ENCODE data around the gene GSN. TPM values are rescaled to one million over a fixed set of nuclear protein-coding genes. Genes with fewer than 3 reads are reported as not detected.
A peak's percentile ranks its signal among the peaks of the same experiment; 100 is the strongest.

Gene GSN
- total RNA-seq, 1 donor = 253 TPM

DNA sequence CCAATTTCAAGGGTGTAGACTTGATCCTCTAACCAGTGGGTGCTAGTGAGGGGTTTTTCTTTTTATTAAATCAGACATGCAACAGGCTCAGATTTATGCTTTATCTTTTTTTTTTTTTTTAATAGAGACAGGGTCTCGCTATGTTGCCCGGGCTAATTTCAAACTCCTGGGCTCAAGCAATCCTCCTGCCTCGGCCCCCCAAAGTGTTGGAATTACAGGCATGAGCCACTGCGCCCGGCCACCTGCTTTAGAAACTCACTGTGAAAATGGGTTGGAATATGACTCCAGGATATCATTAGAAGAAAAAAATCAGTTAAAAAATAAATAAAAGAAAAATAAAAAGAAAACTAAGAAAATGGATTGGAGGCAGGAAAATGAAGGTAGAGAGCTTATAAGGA, 51.4 kb downstream of the GSN start:
- DNase-seq (ENCODE audit: low read depth) = no peak
- TF ChIP-seq, protein P1, sequence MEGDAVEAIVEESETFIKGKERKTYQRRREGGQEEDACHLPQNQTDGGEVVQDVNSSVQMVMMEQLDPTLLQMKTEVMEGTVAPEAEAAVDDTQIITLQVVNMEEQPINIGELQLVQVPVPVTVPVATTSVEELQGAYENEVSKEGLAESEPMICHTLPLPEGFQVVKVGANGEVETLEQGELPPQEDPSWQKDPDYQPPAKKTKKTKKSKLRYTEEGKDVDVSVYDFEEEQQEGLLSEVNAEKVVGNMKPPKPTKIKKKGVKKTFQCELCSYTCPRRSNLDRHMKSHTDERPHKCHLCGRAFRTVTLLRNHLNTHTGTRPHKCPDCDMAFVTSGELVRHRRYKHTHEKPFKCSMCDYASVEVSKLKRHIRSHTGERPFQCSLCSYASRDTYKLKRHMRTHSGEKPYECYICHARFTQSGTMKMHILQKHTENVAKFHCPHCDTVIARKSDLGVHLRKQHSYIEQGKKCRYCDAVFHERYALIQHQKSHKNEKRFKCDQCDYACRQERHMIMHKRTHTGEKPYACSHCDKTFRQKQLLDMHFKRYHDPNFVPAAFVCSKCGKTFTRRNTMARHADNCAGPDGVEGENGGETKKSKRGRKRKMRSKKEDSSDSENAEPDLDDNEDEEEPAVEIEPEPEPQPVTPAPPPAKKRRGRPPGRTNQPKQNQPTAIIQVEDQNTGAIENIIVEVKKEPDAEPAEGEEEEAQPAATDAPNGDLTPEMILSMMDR (IDR thresholded peaks at IDR 0.05; ENCODE audit: insufficient read depth, low read length) = no peak
- H3K4me3 ChIP-seq (ENCODE audit: low read depth, low read length) = no peak overlapping the region

DNA sequence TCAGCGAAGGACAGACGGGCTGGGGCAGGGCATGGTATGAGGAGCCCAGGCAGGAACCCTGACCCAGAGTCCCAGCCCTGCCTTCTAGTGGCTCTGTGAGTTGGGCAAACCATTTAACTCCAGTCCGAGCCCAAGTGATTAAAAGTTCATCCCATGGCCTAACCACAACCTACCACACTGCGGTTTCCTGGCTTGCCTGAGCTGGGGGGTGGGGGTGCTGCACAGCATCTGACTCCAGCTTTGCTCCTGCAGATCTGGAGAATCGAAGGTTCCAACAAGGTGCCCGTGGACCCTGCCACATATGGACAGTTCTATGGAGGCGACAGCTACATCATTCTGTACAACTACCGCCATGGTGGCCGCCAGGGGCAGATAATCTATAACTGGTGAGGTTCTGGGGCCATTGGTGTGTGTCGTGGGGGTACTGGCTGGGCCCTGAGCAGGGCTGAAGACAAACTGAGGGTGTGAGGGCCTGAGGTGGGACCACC, 53.1 kb downstream of the GSN start:
- no peak overlapping the region for H3K4me3 ChIP-seq (ENCODE audit: low read depth, low read length)
- DNase-seq (ENCODE audit: low read depth) = no peak
- TF ChIP-seq, protein P1 (IDR thresholded peaks at IDR 0.05; ENCODE audit: insufficient read depth, low read length) = no peak

DNA sequence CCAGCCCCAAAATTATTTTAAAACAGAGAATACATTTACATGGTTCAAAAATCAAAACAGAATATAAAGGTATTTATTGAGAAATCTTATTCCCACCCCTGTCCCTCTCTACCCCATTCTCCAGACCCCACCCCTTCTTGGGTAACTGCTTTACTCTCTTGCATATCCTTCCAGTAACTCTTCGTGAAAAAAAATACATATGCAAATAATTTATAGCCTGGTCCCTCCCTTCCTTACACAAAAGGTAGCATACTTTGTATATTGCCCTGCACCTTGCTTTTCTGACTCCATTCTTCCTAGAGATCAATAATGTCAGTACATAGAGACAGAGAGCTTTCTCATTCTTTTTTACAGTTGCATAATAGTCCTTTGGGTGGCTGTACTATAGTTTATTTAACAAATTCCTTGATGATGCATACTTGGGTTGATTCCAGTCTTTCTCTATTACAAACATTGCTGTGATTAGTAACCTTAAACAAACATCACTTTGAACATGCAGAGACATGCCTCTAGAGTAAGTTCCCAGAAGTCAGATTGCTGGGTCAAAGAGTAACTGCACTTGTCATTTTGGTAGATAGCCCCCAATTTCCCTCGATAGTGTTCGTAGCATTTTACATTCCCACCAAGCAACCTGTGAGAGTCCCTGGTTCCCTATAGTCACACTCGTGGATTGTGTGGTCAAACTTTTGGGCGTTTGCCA, 54.2 kb downstream of the GSN start:
- peak; percentile 98 for DNase-seq (ENCODE audit: low read depth)
- no peak overlapping the region for H3K4me3 ChIP-seq (ENCODE audit: low read depth, low read length)
- TF ChIP-seq, protein P1 (IDR thresholded peaks at IDR 0.05; ENCODE audit: insufficient read depth, low read length) = no peak

DNA sequence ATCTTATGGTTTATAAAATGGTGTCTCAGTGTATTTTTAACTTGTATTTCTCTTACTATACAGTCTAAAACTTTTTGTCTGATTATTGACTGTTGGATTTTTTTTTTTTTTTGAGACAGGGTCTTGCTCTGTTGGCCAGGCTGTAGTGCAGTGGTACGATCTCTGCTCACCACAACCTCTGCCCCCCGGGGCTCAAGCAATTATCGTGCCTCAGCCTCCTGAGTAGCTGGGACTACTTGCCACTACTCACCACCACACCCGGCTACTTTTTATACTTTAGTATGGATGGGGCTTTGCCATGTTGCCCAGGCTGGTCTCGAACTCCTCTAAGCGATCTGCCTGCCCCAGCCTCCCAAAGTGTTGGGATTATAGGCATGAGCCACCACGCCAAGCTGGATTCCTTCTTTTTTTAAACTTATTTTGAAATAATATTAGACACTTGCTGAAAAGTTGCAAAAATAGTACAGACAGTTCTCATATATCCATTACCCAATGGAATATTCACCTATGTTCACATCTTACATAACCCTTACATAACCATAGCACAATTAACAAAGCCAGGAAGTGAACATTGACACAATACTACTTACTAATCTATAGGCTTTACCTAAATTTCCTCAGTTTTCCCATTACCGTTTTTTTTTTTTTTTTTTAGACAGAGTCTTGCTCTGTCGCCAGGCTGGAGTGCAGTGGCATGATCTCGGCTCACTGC, 54.9 kb downstream of the GSN start:
- H3K4me3 ChIP-seq (ENCODE audit: low read depth, low read length) = no peak overlapping the region
- no peak for DNase-seq (ENCODE audit: low read depth)
- TF ChIP-seq, protein P1 (IDR thresholded peaks at IDR 0.05; ENCODE audit: insufficient read depth, low read length) = no peak

DNA sequence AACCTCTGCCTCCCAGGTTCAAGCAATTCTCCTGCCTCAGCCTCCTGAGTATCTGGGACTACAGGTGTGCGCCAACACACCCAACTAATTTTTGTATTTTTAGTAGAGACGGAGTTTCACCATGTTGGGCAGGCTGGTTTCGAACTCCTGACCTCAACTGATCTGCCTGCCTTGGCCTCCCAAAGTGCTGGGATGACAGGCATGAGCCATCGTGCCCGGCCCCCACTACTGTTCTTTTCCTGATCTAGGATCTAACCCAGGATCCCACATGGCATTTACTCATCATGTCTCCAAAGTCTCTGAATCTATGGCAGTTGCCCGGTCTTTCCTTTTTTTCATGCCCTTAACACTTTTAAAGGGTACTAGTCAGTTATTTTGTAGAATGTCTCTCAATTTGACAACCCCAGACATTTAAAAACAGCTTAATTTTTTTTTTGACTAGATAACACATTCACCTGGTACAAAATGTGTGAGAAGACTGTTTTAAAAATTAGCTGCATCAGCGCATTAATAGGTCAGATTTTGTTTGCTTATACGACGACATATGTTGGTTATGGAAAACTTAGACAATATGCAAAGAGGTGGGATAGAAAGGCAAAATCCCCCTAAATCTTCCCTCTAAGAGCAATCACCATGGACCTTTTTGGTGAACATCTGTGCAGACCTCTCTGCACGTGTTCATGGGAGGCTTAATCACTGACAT, 55.6 kb downstream of the GSN start:
- TF ChIP-seq, protein P1 (IDR thresholded peaks at IDR 0.05; ENCODE audit: insufficient read depth, low read length) = no peak
- H3K4me3 ChIP-seq (ENCODE audit: low read depth, low read length) = no peak overlapping the region
- no peak for DNase-seq (ENCODE audit: low read depth)

DNA sequence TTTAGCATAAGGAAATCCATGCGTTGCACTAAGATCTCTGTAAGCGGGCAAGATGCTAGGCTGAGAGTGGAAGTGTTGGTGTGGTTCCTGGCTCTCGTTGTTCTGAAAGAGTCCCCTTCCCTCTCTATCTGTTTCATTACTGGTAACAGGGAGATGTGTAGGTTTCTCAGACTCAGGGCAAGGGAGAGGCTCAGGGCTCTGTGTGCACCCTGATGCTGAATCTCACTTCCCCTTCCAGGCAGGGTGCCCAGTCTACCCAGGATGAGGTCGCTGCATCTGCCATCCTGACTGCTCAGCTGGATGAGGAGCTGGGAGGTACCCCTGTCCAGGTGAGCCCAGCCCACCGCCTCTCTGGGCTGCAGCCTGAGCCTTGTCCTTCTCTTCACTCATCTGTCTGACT, 56.4 kb downstream of the GSN start:
- TF ChIP-seq, protein P1 (IDR thresholded peaks at IDR 0.05; ENCODE audit: insufficient read depth, low read length) = no peak
- H3K4me3 ChIP-seq (ENCODE audit: low read depth, low read length) = no peak overlapping the region
- no peak for DNase-seq (ENCODE audit: low read depth)

Data from fibroblast of the aortic adventitia (primary cell).